ENCODE results near the gene ANKRD63. TPM values are rescaled to one million over a fixed set of nuclear protein-coding genes. Genes with fewer than 3 reads are reported as not detected.

ANKRD63 gene
- total and polyA plus RNA-seq, 9 donors, result 0.27 TPM; not detected in 8

- Histone ChIP-seq H3K4me3 (no peak overlapping the region), H3K27ac (no peak overlapping the region), H3K9me3 (no peaks in the 10 kb centered on the region), H3K36me3 (no peaks in the 10 kb centered on the region), H3K27me3 (no peaks in the 10 kb centered on the region), H3K4me1 (ENCODE audit: insufficient read depth) (no peaks in the 10 kb centered on the region)
- no peak for DNase-seq
- intact Hi-C loops (cut with DNase I), result no loop called here
- 51 to 65% (median 61%) methylated on average over 10 to 11 of the region's 11 CpGs for WGBS, 3 donors
- no peak for TF ChIP-seq EP300 (IDR thresholded peaks at IDR 0.05)
- TF ChIP-seq POLR2A (IDR thresholded peaks at IDR 0.05), result no peak
These were observed 20.1 kb upstream of the ANKRD63 start for GRCh38 chr15:40302981-40303380.

GRCh38 chr15:40302288-40302886 lies 19.5 kb upstream of the ANKRD63 start:
- DNase-seq, result no peak
- no peaks in the 10 kb centered on the region for H3K36me3 ChIP-seq
- H3K4me1 ChIP-seq (ENCODE audit: insufficient read depth), result no peaks in the 10 kb centered on the region
- H3K4me3 ChIP-seq, result no peak overlapping the region
- 91 to 95% (median 92%) methylated on average over 19 of the region's 19 CpGs for WGBS, 3 donors
- intact Hi-C loops (cut with DNase I), result no loop called here
- H3K9me3 ChIP-seq, result no peaks in the 10 kb centered on the region
- no peaks in the 10 kb centered on the region for H3K27me3 ChIP-seq
- no peak overlapping the region for H3K27ac ChIP-seq
- TF ChIP-seq POLR2A (IDR thresholded peaks at IDR 0.05), result no peak

DNA sequence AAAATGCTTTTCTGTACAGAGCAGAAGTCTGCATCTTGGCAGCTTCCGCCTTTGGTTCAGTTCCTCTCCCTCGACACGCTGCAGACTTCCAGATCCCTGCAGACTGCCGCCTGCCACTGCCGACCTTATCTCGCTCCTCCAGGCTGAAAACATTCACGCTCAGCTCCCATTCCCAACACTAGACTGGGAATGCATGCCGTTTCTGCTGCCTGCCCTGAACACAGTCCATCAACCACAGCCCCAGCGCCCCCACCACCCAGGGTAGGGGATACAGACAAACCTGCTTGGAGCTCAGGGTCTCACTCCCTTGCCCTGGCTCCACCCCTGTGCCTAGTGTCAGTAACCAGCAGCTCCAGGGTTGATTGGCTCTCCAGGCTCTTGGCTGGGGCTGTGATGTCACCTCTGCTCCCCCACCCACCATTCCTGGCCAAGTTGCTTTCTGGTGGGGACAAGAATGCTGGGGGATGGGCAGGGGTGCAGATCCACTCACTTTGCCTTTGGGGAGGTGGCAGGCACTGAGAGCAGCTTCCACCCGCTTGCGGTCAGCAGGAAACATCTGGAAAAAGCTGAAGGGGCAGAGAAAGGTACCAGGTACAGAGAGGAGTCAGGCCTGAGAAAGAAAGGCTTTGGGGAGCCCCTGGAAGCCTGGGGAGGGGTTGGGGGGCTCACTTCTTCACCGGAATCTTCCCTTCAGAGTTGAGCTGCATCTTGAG lies 18.8 kb upstream of the ANKRD63 start:
- intact Hi-C loops (cut with DNase I), result no loop called here

GRCh38 chr15:40300771-40301170 lies 17.9 kb upstream of the ANKRD63 start:
- 91 to 96% (median 93%) methylated on average over 2 of the region's 2 CpGs for WGBS, 3 donors
- TF ChIP-seq, protein P1, sequence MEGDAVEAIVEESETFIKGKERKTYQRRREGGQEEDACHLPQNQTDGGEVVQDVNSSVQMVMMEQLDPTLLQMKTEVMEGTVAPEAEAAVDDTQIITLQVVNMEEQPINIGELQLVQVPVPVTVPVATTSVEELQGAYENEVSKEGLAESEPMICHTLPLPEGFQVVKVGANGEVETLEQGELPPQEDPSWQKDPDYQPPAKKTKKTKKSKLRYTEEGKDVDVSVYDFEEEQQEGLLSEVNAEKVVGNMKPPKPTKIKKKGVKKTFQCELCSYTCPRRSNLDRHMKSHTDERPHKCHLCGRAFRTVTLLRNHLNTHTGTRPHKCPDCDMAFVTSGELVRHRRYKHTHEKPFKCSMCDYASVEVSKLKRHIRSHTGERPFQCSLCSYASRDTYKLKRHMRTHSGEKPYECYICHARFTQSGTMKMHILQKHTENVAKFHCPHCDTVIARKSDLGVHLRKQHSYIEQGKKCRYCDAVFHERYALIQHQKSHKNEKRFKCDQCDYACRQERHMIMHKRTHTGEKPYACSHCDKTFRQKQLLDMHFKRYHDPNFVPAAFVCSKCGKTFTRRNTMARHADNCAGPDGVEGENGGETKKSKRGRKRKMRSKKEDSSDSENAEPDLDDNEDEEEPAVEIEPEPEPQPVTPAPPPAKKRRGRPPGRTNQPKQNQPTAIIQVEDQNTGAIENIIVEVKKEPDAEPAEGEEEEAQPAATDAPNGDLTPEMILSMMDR (IDR thresholded peaks at IDR 0.05), result no peak
- TF ChIP-seq EP300 (IDR thresholded peaks at IDR 0.05), result no peak
- no peak for TF ChIP-seq POLR2A (IDR thresholded peaks at IDR 0.05)
- no peaks in the 10 kb centered on the region for H3K27me3 ChIP-seq
- no peaks in the 10 kb centered on the region for H3K36me3 ChIP-seq
- no peaks in the 10 kb centered on the region for H3K9me3 ChIP-seq
- intact Hi-C loops (cut with DNase I), result no loop called here
- H3K4me1 ChIP-seq (ENCODE audit: insufficient read depth), result no peaks in the 10 kb centered on the region
- no peak for DNase-seq
- H3K27ac ChIP-seq, result no peak overlapping the region
- H3K4me3 ChIP-seq, result no peak overlapping the region

More for the DNA sequence above, 18.8 kb upstream of the ANKRD63 start:
- no peaks in the 10 kb centered on the region for H3K9me3 ChIP-seq
- WGBS, 3 donors, result 30 to 39% (median 31%) methylated on average over 12 of the region's 12 CpGs
- H3K36me3 ChIP-seq, result no peaks in the 10 kb centered on the region
- no peak overlapping the region for H3K27ac ChIP-seq
- H3K4me1 ChIP-seq (ENCODE audit: insufficient read depth), result no peaks in the 10 kb centered on the region
- H3K4me3 ChIP-seq, result no peak overlapping the region
- no peak for TF ChIP-seq POLR2A (IDR thresholded peaks at IDR 0.05)
- no peak for DNase-seq
- no peaks in the 10 kb centered on the region for H3K27me3 ChIP-seq

GRCh38 chr15:40300367-40300766 lies 17.5 kb upstream of the ANKRD63 start:
- Histone ChIP-seq H3K36me3 (no peaks in the 10 kb centered on the region), H3K27ac (no peak overlapping the region), H3K4me1 (ENCODE audit: insufficient read depth) (no peaks in the 10 kb centered on the region), H3K27me3 (no peaks in the 10 kb centered on the region), H3K4me3 (no peak overlapping the region), H3K9me3 (no peaks in the 10 kb centered on the region)
- TF ChIP-seq, protein P1 (IDR thresholded peaks at IDR 0.05), result no peak
- TF ChIP-seq POLR2A (IDR thresholded peaks at IDR 0.05) (no peak), EP300 (IDR thresholded peaks at IDR 0.05) (no peak)
- no peak for DNase-seq
- intact Hi-C loops (cut with DNase I), result no loop called here
- 97 to 98% (median 97%) methylated on average over 2 of the region's 2 CpGs for WGBS, 3 donors

Data from ovary (tissue), 9 donors.